Measurements from ENCODE around the gene RPIA.

DNA sequence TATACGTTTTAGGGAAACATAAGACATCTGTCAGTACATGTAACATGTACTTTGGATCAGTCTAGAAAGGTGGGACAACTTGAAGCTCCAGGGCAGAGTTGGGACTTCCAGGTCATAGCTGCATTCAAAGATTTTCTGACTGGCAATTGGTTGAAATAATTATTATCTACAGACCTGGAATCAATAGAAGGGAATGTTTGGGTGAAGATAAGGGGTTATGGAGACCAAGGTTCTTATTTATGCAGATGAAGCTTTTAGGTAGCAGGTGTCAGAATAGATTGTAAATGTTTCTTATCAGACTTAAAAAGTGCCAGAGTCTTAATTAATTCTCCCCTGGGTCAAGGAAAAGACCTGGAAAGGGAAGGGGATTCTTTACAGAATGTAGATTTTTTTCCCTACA lies 19.8 kb downstream of the RPIA start:
- TF ChIP-seq, protein P1, sequence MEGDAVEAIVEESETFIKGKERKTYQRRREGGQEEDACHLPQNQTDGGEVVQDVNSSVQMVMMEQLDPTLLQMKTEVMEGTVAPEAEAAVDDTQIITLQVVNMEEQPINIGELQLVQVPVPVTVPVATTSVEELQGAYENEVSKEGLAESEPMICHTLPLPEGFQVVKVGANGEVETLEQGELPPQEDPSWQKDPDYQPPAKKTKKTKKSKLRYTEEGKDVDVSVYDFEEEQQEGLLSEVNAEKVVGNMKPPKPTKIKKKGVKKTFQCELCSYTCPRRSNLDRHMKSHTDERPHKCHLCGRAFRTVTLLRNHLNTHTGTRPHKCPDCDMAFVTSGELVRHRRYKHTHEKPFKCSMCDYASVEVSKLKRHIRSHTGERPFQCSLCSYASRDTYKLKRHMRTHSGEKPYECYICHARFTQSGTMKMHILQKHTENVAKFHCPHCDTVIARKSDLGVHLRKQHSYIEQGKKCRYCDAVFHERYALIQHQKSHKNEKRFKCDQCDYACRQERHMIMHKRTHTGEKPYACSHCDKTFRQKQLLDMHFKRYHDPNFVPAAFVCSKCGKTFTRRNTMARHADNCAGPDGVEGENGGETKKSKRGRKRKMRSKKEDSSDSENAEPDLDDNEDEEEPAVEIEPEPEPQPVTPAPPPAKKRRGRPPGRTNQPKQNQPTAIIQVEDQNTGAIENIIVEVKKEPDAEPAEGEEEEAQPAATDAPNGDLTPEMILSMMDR (IDR thresholded peaks at IDR 0.05), result no peak
- no peak for TF ChIP-seq TCF7L2 (IDR thresholded peaks at IDR 0.05; ENCODE audit: low read depth, low read length)
- TF ChIP-seq POLR2AphosphoS5 (IDR thresholded peaks at IDR 0.05; ENCODE audit: low read depth, low read length), result no peak

Data from Panc1 (cell line).